Activated CD8-positive, alpha-beta T cell treated with anti-CD3 and anti-CD28 coated beads, Interleukin-2, amount 10 ng/mL, durations not matched to agents 7 days and 5 days (primary cell): ENCODE results near the gene LRRC4C. TPM values are rescaled to one million over a fixed set of nuclear protein-coding genes. Genes with fewer than 3 reads are reported as not detected.

Source experiments
- ATAC-seq: fragments of 150-1000 bp; cut with Tn5 transposase; one replicate; pipeline ENCODE4 v1.10.0; 2021; ENCODE audit warnings: moderate library complexity
- CTCF ChIA-PET: fragments of 350-600 bp; sonication (Branson Sonifier 250); formaldehyde crosslinking; loops from one replicate; lab custom pipeline; 2021; ENCODE audit warnings: antibody characterized with exemption; lab: Charles Lee
- POLR2A ChIA-PET: fragments of 350-600 bp; sonication (Branson Sonifier 250); formaldehyde crosslinking; loops from one replicate; lab custom pipeline; 2021; ENCODE audit warnings: antibody characterized with exemption; lab: Charles Lee
- DNase-seq: peaks from one replicate; pipeline ENCODE4 v3.0.0-alpha.2; 2020
- H3K27ac Mint-ChIP-seq: one replicate; pipeline ENCODE4 v1.8.0; 2021; ENCODE audit warnings: mild to moderate bottlenecking, mixed read lengths
- H3K27me3 Mint-ChIP-seq: one replicate; pipeline ENCODE4 v1.8.0; 2021; ENCODE audit warnings: low read depth, mixed read lengths
- H3K36me3 Mint-ChIP-seq: one replicate; pipeline ENCODE4 v1.8.0; 2021; ENCODE audit warnings: low read depth, mixed read lengths
- H3K4me1 Mint-ChIP-seq: one replicate; pipeline ENCODE4 v1.8.0; 2021; ENCODE audit warnings: low read depth, mixed read lengths
- H3K4me3 Mint-ChIP-seq: one replicate; pipeline ENCODE4 v1.8.0; 2021; ENCODE audit warnings: mild to moderate bottlenecking, mixed read lengths
- H3K9me3 Mint-ChIP-seq: one replicate; pipeline ENCODE4 v1.8.0; 2022; ENCODE audit warnings: mixed read lengths; ENCODE audit not compliant: insufficient read depth
- total RNA-seq, 2 experiments: library from RNA; stranded (reverse); gene quantifications; one replicate each; pipeline ENCODE4 v1.2.3, GENCODE V29; 2021

LRRC4C gene
- total RNA-seq, 2 experiments from 2014 or later: not detected

- no peaks in the 10 kb centered on the region for H3K36me3 Mint-ChIP-seq
- H3K27me3 Mint-ChIP-seq: no peaks in the 10 kb centered on the region
- no peak overlapping the region for H3K4me3 Mint-ChIP-seq
- DNase-seq: no peak
- ChIA-PET CTCF (no interaction called here), POLR2A (no interaction called here)
- ATAC-seq: no peak
- H3K27ac Mint-ChIP-seq: no peak overlapping the region
- peaks cover 15% of the 10 kb centered on the region for H3K9me3 Mint-ChIP-seq
- H3K4me1 Mint-ChIP-seq: no peaks in the 10 kb centered on the region
Measured at GRCh38 chr11:40280159-40281051, 1179.0 kb downstream of the LRRC4C start.

GRCh38 chr11:40276960-40277359, 1182.5 kb downstream of the LRRC4C start:
- DNase-seq (no peak), ATAC-seq (no peak)
- no peak overlapping the region for H3K4me3 Mint-ChIP-seq
- ChIA-PET CTCF (no interaction called here), POLR2A (no interaction called here)
- peaks cover 15% of the 10 kb centered on the region for H3K9me3 Mint-ChIP-seq
- no peaks in the 10 kb centered on the region for H3K36me3 Mint-ChIP-seq
- H3K4me1 Mint-ChIP-seq: no peaks in the 10 kb centered on the region
- no peaks in the 10 kb centered on the region for H3K27me3 Mint-ChIP-seq
- no peak overlapping the region for H3K27ac Mint-ChIP-seq

GRCh38 chr11:40274017-40274416, 1185.4 kb downstream of the LRRC4C start:
- Mint-ChIP-seq H3K4me1 (no peaks in the 10 kb centered on the region), H3K36me3 (no peaks in the 10 kb centered on the region), H3K27ac (no peak overlapping the region), H3K4me3 (no peak overlapping the region), H3K9me3 (peaks cover 6% of the 10 kb centered on the region), H3K27me3 (no peaks in the 10 kb centered on the region)
- CTCF ChIA-PET: interaction anchor here (1.4 kb wide), 1 partner anchor 20 kb away, joined by 4 read pairs; no protein-coding TSS in a partner anchor
- POLR2A ChIA-PET: no interaction called here
- no peak for ATAC-seq
- DNase-seq: no peak

- peaks cover 6% of the 10 kb centered on the region for H3K9me3 Mint-ChIP-seq
- no peak for ATAC-seq
- DNase-seq: no peak
- H3K4me1 Mint-ChIP-seq: no peaks in the 10 kb centered on the region
- H3K27ac Mint-ChIP-seq: no peak overlapping the region
- POLR2A ChIA-PET: no interaction called here
- no peaks in the 10 kb centered on the region for H3K36me3 Mint-ChIP-seq
- no peak overlapping the region for H3K4me3 Mint-ChIP-seq
- CTCF ChIA-PET: no interaction called here
- no peaks in the 10 kb centered on the region for H3K27me3 Mint-ChIP-seq
Measured at GRCh38 chr11:40273192-40273732, 1186.2 kb downstream of the LRRC4C start.

DNA sequence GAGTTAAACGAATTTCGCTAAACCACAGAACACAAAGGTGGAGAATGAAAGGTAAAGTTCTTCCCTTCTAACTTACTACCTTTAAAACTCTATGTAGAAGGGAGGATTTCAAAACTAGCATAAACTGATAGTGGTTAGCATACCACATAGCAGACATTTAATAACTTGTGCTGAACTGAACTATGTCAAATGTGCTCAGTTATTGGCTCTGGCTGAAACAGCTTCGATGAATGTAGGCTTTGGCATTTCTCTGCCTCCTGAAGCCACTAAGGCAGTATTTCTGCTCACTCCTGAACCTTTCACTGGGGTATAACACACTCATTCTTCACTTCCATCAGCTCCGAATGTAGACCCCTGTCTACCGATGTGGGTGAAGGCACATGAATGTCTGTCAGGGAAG, 1188.1 kb downstream of the LRRC4C start:
- ChIA-PET CTCF (no interaction called here), POLR2A (no interaction called here)
- Mint-ChIP-seq H3K9me3 (peaks cover 6% of the 10 kb centered on the region), H3K27ac (no peak overlapping the region), H3K4me3 (no peak overlapping the region), H3K27me3 (no peaks in the 10 kb centered on the region), H3K36me3 (no peaks in the 10 kb centered on the region), H3K4me1 (no peaks in the 10 kb centered on the region)
- ATAC-seq (no peak), DNase-seq (no peak)

DNA sequence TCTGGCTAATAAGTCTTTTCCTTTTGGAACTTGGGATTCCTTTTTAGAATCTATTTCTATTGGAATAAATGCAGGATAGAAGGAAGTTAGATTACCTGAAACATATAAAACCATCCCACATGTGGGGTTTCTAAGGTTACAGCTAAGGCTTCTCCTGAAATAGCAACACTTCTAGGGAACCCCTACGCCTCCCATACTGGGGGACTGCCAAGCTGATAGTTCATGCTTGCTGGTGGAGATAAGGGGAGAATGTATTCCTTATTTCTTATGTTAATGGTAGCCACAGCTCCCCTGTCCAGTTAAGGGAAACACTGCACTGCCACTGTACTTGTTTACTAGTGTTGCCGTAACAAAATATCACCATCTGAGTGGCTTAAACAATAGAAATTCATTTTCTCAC, 1189.6 kb downstream of the LRRC4C start:
- H3K9me3 Mint-ChIP-seq: peaks cover 9% of the 10 kb centered on the region
- ChIA-PET CTCF (no interaction called here), POLR2A (no interaction called here)
- no peaks in the 10 kb centered on the region for H3K4me1 Mint-ChIP-seq
- DNase-seq (no peak), ATAC-seq (no peak)
- no peaks in the 10 kb centered on the region for H3K36me3 Mint-ChIP-seq
- H3K4me3 Mint-ChIP-seq: no peak overlapping the region
- no peaks in the 10 kb centered on the region for H3K27me3 Mint-ChIP-seq
- no peak overlapping the region for H3K27ac Mint-ChIP-seq

GRCh38 chr11:40268551-40268950, 1190.9 kb downstream of the LRRC4C start:
- Mint-ChIP-seq H3K27ac (no peak overlapping the region), H3K36me3 (no peaks in the 10 kb centered on the region), H3K27me3 (no peaks in the 10 kb centered on the region), H3K9me3 (peaks cover 13% of the 10 kb centered on the region), H3K4me1 (no peaks in the 10 kb centered on the region), H3K4me3 (no peak overlapping the region)
- ChIA-PET POLR2A (no interaction called here), CTCF (no interaction called here)
- DNase-seq (no peak), ATAC-seq (no peak)

- H3K4me1 Mint-ChIP-seq: no peaks in the 10 kb centered on the region
- H3K36me3 Mint-ChIP-seq: no peaks in the 10 kb centered on the region
- no peak overlapping the region for H3K27ac Mint-ChIP-seq
- ChIA-PET CTCF (no interaction called here), POLR2A (no interaction called here)
- no peaks in the 10 kb centered on the region for H3K27me3 Mint-ChIP-seq
- ATAC-seq (no peak), DNase-seq (no peak)
- peaks cover 22% of the 10 kb centered on the region for H3K9me3 Mint-ChIP-seq
- H3K4me3 Mint-ChIP-seq: no peak overlapping the region
Measured at GRCh38 chr11:40255457-40255856, 1204.0 kb downstream of the LRRC4C start.

DNA sequence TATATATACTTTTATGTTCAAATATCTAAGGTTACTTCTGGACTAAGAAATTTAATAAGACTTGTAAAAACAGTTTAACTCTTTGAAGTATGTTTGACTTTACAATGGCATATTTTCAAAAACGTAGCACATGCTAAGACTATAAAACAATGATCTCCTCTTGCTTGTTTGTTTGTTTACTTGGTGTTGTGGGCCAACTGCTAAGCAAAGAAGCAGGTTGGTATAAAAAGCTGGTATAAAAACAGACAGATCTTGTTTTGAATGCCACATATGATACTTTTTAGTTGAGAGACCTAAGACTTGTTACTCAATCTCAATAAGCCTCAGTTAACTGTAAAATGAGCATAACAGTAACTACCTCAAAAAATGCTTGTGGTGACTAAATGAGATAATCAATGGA, 1206.3 kb downstream of the LRRC4C start:
- CTCF ChIA-PET: no interaction called here
- ATAC-seq: no peak
- POLR2A ChIA-PET: no interaction called here

GRCh38 chr11:40252236-40252635, 1207.2 kb downstream of the LRRC4C start:
- DNase-seq (no peak), ATAC-seq (no peak)
- no peaks in the 10 kb centered on the region for H3K36me3 Mint-ChIP-seq
- no peak overlapping the region for H3K27ac Mint-ChIP-seq
- H3K4me3 Mint-ChIP-seq: no peak overlapping the region
- CTCF ChIA-PET: interaction anchor here (1.0 kb wide), 1 partner anchor 8 kb away, joined by 3 read pairs; no protein-coding TSS in a partner anchor
- H3K9me3 Mint-ChIP-seq: peaks cover 8% of the 10 kb centered on the region
- H3K27me3 Mint-ChIP-seq: peaks cover 2% of the 10 kb centered on the region
- POLR2A ChIA-PET: no interaction called here
- no peaks in the 10 kb centered on the region for H3K4me1 Mint-ChIP-seq

More for the DNA sequence above, 1206.3 kb downstream of the LRRC4C start:
- Mint-ChIP-seq H3K4me3 (no peak overlapping the region), H3K4me1 (no peaks in the 10 kb centered on the region), H3K27ac (no peak overlapping the region), H3K9me3 (peaks cover 16% of the 10 kb centered on the region), H3K27me3 (peaks cover 2% of the 10 kb centered on the region), H3K36me3 (no peaks in the 10 kb centered on the region)
- no peak for DNase-seq

DNA sequence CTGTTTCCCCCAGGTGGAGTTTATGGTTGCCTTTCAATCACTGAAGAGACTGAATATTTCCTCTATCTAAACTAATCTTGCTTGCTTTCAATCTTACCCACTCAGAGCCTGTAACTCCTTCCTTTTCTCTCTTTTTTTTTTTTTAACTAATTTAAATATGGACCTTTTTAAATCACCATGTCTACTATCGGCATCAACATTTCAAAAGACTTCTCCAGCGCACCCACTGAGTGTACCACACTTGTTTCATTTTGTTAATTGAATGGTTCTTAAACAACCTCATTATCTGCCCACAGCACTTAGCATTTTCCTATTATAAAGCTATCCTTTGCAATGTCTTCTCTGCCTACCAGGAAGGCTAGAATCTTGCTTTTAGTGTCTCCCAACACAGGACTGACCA, 1212.5 kb downstream of the LRRC4C start:
- peaks cover 20% of the 10 kb centered on the region for H3K9me3 Mint-ChIP-seq
- no peak overlapping the region for H3K27ac Mint-ChIP-seq
- H3K4me3 Mint-ChIP-seq: no peak overlapping the region
- ChIA-PET POLR2A (no interaction called here), CTCF (no interaction called here)
- ATAC-seq (no peak), DNase-seq (no peak)
- no peaks in the 10 kb centered on the region for H3K4me1 Mint-ChIP-seq
- H3K27me3 Mint-ChIP-seq: peaks cover 2% of the 10 kb centered on the region
- no peaks in the 10 kb centered on the region for H3K36me3 Mint-ChIP-seq

GRCh38 chr11:40241524-40242051, 1217.9 kb downstream of the LRRC4C start:
- Mint-ChIP-seq H3K4me3 (no peak overlapping the region), H3K27me3 (no peaks in the 10 kb centered on the region), H3K36me3 (no peaks in the 10 kb centered on the region), H3K4me1 (no peaks in the 10 kb centered on the region), H3K9me3 (peaks cover 14% of the 10 kb centered on the region), H3K27ac (no peak overlapping the region)
- no peak for DNase-seq
- POLR2A ChIA-PET: no interaction called here
- CTCF ChIA-PET: no interaction called here
- no peak for ATAC-seq
